Keratinocyte (primary cell): Measurements from ENCODE around the gene SSTR1. TPM values are rescaled to one million over a fixed set of nuclear protein-coding genes. Genes with fewer than 3 reads are reported as not detected.

Experiments used
- DNase-seq: peaks from one replicate; pipeline ENCODE4 v3.0.0-alpha.2; 2011; ENCODE audit warnings: low read depth, missing footprints, low spot score
- FAIRE-seq: peaks from 2 replicates; lab custom pipeline; 2011; peaks lifted over from hg19 to GRCh38; lab: Jason Lieb, UNC
- H2AFZ ChIP-seq: 2 replicates; pipeline ENCODE4 v1.6.0; 2012; ENCODE audit warnings: low read length, control low read depth, inconsistent platforms; ENCODE audit not compliant: control insufficient read depth
- H3K27ac ChIP-seq: 2 replicates; pipeline ENCODE4 v1.5.1; 2011; ENCODE audit warnings: low read length; ENCODE audit not compliant: control insufficient read depth, insufficient read depth
- H3K27me3 ChIP-seq: 3 replicates; pipeline ENCODE4 v1.6.0; 2011; ENCODE audit warnings: low read length; ENCODE audit not compliant: control insufficient read depth, insufficient read depth; ENCODE audit errors: extremely low read depth
- H3K36me3 ChIP-seq, 2 experiments: 2 replicates in 1 of 2; 3 replicates in 1 of 2; pipeline ENCODE4 v1.5.1; 2011; ENCODE audit warnings: low read length in 2 of 2, mild to moderate bottlenecking in 1 of 2; ENCODE audit not compliant: control insufficient read depth in 2 of 2, insufficient read depth in 2 of 2; ENCODE audit errors: extremely low read depth in 1 of 2
- H3K4me1 ChIP-seq: 3 replicates; pipeline ENCODE4 v1.5.1; 2011; ENCODE audit warnings: low read length; ENCODE audit not compliant: control insufficient read depth, insufficient read depth; ENCODE audit errors: extremely low read depth
- H3K4me2 ChIP-seq: 3 replicates; pipeline ENCODE4 v1.6.0; 2011; ENCODE audit warnings: low read depth, low read length; ENCODE audit not compliant: control insufficient read depth, insufficient read depth; ENCODE audit errors: extremely low read depth
- H3K4me3 ChIP-seq, 3 experiments: fragments of 200-600 bp in 1 of 3; sonication (generic) in 1 of 3; 2 replicates in 2 of 3; 3 replicates in 1 of 3; pipeline ENCODE4 v1.5.1; 2011 to 2016; ENCODE audit warnings: low read length in 3 of 3, mild to moderate bottlenecking in 3 of 3, control low read depth in 2 of 3, inconsistent platforms in 1 of 3, low read depth in 1 of 3, mixed read lengths in 1 of 3, mixed run types in 1 of 3, moderate library complexity in 1 of 3; ENCODE audit not compliant: control insufficient read depth in 2 of 3, insufficient read depth in 2 of 3; ENCODE audit errors: extremely low read depth in 1 of 3
- H3K79me2 ChIP-seq: 2 replicates; pipeline ENCODE4 v1.6.0; 2012; ENCODE audit warnings: low read length; ENCODE audit not compliant: control insufficient read depth, insufficient read depth
- H3K9ac ChIP-seq: 3 replicates; pipeline ENCODE4 v1.6.0; 2011; ENCODE audit warnings: low read length; ENCODE audit not compliant: control insufficient read depth, insufficient read depth; ENCODE audit errors: extremely low read depth
- H3K9me1 ChIP-seq: 3 replicates; pipeline ENCODE4 v1.6.0; 2011; ENCODE audit warnings: low read length; ENCODE audit not compliant: control insufficient read depth, insufficient read depth; ENCODE audit errors: extremely low read depth
- H3K9me3 ChIP-seq: 2 replicates; pipeline ENCODE4 v1.5.1; 2012; ENCODE audit warnings: low read depth, low read length; ENCODE audit not compliant: control insufficient read depth
- H4K20me1 ChIP-seq: 3 replicates; pipeline ENCODE4 v1.6.0; 2011; ENCODE audit warnings: low read length; ENCODE audit not compliant: control insufficient read depth, insufficient read depth; ENCODE audit errors: extremely low read depth
- EZH2 ChIP-seq: IDR thresholded peaks from one replicate; pipeline ENCODE4 v1.6.1; 2012; ENCODE audit warnings: inconsistent platforms, mild to moderate bottlenecking, low read length, moderate library complexity
- dilution Hi-C: fragments of 300-500 bp; cut with MboI; formaldehyde crosslinking; loops from one replicate; pipeline ENCODE4 v1.7.0; 2020; ENCODE audit warnings: low sequenced_read_pairs; ENCODE audit not compliant: extremely low pct_ligation_motif_present
- polyA plus RNA-seq, 5 experiments: library from polyadenylated mRNA; depleted of rRNA in 3 of 5; stranded (reverse) in 3 of 5; stranded (forward) in 1 of 5; unstranded in 1 of 5; fragments of >200 nt; gene quantifications; 1 replicate in 1 of 5; 2 replicates in 3 of 5; 3 replicates in 1 of 5; pipeline versions ENCODE4 v1.2.1 to v1.2.3, GENCODE V29; 2011 to 2012; ENCODE audit warnings: missing spikeins in 2 of 5, low read depth in 1 of 5, low replicate concordance in 1 of 5
- TF ChIP-seq, protein P1 (sequence below), 3 experiments: IDR thresholded peaks in 1 of 3; conservative IDR thresholded peaks in 1 of 3; optimal IDR thresholded peaks in 1 of 3; 2 replicates in 2 of 3; 3 replicates in 1 of 3; pipeline versions ENCODE3 to v1.5.1; 2011; ENCODE audit warnings: low read length in 3 of 3, mild to moderate bottlenecking in 3 of 3, moderate library complexity in 2 of 3, control low read depth in 1 of 3, inconsistent platforms in 1 of 3; ENCODE audit not compliant: insufficient read depth in 2 of 3; ENCODE audit errors: extremely low read depth in 1 of 3

The SSTR1 gene
- polyA plus RNA-seq, 1 donor (not counting 4 experiments of a cell fraction or from before 2014, with no cell fraction given) = 0.05 TPM

DNA sequence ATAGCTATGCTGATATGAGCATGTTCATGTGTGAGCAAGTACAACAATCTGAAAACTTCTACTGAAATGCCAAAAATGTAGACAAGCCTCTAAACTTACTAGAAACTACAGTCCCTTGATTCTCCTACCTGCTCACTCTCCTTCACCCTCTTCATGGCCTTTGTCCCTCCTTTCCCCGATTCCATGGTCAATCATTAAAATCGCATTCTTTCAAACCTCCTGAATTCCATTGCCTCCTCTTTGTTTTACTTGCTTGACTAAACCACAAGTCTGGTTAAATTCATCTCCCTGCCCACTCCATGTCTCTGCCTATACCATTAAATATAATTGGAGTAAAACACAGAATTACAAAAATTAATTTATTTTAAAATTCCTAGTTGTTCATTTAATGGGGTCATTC is 33.0 kb upstream of the SSTR1 start:
- no peak for DNase-seq
- Histone ChIP-seq H3K9me1 (no peaks in the 10 kb centered on the region), H3K9ac (no peak overlapping the region), H3K4me1 (peaks cover 5% of the 10 kb centered on the region), H3K4me3 (no peak overlapping the region), H3K27ac (no peak overlapping the region), H3K79me2 (no peaks in the 10 kb centered on the region), H3K27me3 (no peaks in the 10 kb centered on the region), H2AFZ (no peak overlapping the region), H3K4me2 (no peak overlapping the region), H4K20me1 (no peaks in the 10 kb centered on the region), H3K36me3 (no peaks in the 10 kb centered on the region), H3K9me3 (no peaks in the 10 kb centered on the region)
- no peak for TF ChIP-seq EZH2
- FAIRE-seq = no peak
- dilution Hi-C loops = no loop called here

DNA sequence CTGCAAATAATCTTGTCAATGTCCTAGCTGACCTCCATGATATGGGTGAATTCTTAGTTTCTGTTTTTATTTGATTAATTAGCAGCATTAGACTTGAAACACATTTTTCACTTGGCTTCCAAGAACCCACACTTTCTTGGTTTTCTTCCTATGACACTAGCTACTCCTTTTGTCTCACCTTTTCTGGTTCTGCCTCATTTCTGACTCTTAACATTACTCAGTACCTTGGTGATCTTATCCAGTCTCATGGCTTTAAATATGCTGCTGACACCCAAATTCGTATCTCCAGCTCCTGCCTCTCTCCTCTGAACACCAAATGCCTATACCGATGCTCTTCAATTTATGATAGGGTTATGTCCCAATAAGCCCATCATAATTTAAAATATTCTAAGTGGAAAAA is 32.0 kb upstream of the SSTR1 start:
- no peak overlapping the region for H3K4me3 ChIP-seq
- H3K36me3 ChIP-seq = no peaks in the 10 kb centered on the region
- no peak overlapping the region for H3K4me2 ChIP-seq
- DNase-seq (no peak), FAIRE-seq (no peak)
- no peak overlapping the region for H3K9ac ChIP-seq
- no peaks in the 10 kb centered on the region for H3K27me3 ChIP-seq
- dilution Hi-C loops = no loop called here
- H4K20me1 ChIP-seq = no peaks in the 10 kb centered on the region
- H3K9me3 ChIP-seq = no peaks in the 10 kb centered on the region
- H3K4me1 ChIP-seq = peaks cover 5% of the 10 kb centered on the region
- H3K27ac ChIP-seq = no peak overlapping the region
- no peak for TF ChIP-seq EZH2
- TF ChIP-seq, protein P1, sequence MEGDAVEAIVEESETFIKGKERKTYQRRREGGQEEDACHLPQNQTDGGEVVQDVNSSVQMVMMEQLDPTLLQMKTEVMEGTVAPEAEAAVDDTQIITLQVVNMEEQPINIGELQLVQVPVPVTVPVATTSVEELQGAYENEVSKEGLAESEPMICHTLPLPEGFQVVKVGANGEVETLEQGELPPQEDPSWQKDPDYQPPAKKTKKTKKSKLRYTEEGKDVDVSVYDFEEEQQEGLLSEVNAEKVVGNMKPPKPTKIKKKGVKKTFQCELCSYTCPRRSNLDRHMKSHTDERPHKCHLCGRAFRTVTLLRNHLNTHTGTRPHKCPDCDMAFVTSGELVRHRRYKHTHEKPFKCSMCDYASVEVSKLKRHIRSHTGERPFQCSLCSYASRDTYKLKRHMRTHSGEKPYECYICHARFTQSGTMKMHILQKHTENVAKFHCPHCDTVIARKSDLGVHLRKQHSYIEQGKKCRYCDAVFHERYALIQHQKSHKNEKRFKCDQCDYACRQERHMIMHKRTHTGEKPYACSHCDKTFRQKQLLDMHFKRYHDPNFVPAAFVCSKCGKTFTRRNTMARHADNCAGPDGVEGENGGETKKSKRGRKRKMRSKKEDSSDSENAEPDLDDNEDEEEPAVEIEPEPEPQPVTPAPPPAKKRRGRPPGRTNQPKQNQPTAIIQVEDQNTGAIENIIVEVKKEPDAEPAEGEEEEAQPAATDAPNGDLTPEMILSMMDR (optimal IDR thresholded peaks at IDR 0.05 in 1 of 3, IDR thresholded peaks at IDR 0.05 in 1 of 3, conservative IDR thresholded peaks at IDR 0.05 in 1 of 3; ENCODE audit: extremely low read depth in 1 of 3, insufficient read depth in 2 of 3, low read length in 3 of 3) = no peak
- no peaks in the 10 kb centered on the region for H3K9me1 ChIP-seq
- no peaks in the 10 kb centered on the region for H3K79me2 ChIP-seq
- no peak overlapping the region for H2AFZ ChIP-seq

DNA sequence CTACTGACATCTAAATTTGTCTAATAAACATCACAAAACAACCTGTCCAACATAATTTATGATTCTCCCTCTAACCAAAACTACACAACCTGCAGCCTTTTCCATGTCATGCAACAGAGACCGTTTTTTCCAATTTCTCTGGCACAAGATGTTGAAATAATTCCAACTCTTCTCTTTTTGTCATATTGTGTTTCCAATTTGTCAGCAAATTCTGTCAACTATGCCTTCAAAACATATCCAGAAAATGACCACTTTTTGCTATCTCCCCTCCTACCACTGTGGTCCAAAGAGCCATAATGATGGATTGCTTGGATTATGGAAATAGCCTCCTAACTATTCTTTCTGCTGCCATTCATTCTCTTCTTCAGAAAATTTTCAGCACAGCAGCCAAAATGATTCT is 31.3 kb upstream of the SSTR1 start:
- H4K20me1 ChIP-seq = no peaks in the 10 kb centered on the region
- H3K27me3 ChIP-seq = no peaks in the 10 kb centered on the region
- H2AFZ ChIP-seq = no peak overlapping the region
- H3K4me3 ChIP-seq = no peak overlapping the region
- TF ChIP-seq, protein P1 (optimal IDR thresholded peaks at IDR 0.05 in 1 of 3, IDR thresholded peaks at IDR 0.05 in 1 of 3, conservative IDR thresholded peaks at IDR 0.05 in 1 of 3; ENCODE audit: extremely low read depth in 1 of 3, insufficient read depth in 2 of 3, low read length in 3 of 3) = no peak
- TF ChIP-seq EZH2 = no peak
- dilution Hi-C loops = no loop called here
- H3K79me2 ChIP-seq = no peaks in the 10 kb centered on the region
- no peak overlapping the region for H3K9ac ChIP-seq
- H3K9me1 ChIP-seq = no peaks in the 10 kb centered on the region
- H3K9me3 ChIP-seq = no peaks in the 10 kb centered on the region
- H3K36me3 ChIP-seq = no peaks in the 10 kb centered on the region
- H3K4me1 ChIP-seq = peaks cover 1% of the 10 kb centered on the region
- DNase-seq (no peak), FAIRE-seq (no peak)
- no peak overlapping the region for H3K27ac ChIP-seq
- no peak overlapping the region for H3K4me2 ChIP-seq
